Measurements from ENCODE around the gene EBI3.

DNA sequence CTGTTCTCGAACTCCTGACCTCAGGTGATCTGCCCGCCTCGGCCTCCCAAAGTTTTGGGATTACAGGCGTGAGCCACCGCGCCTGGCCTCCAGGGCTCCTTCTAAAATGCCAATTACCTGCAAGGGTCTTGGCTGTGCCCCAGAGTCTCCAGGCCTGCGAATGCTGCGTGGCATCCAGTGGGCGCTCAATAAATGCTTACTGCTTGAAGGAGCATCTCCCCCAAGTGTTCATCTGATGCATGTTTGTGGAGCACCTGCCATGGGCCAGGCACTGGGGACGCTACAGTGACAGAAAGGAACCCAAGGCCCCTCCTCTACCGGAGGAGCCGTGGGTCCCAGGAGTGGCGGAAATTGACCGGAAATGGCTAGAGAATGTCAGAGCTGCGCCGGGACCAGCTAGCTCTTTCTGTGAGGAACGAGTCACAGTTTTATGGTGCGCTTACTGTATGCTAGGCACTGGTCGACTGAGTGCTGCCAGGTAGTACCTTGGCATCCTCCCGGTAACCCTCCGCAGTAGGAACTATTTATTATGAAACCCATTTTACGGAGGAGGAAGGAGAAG is 32.7 kb upstream of the EBI3 start:
- TF ChIP-seq, protein P1, sequence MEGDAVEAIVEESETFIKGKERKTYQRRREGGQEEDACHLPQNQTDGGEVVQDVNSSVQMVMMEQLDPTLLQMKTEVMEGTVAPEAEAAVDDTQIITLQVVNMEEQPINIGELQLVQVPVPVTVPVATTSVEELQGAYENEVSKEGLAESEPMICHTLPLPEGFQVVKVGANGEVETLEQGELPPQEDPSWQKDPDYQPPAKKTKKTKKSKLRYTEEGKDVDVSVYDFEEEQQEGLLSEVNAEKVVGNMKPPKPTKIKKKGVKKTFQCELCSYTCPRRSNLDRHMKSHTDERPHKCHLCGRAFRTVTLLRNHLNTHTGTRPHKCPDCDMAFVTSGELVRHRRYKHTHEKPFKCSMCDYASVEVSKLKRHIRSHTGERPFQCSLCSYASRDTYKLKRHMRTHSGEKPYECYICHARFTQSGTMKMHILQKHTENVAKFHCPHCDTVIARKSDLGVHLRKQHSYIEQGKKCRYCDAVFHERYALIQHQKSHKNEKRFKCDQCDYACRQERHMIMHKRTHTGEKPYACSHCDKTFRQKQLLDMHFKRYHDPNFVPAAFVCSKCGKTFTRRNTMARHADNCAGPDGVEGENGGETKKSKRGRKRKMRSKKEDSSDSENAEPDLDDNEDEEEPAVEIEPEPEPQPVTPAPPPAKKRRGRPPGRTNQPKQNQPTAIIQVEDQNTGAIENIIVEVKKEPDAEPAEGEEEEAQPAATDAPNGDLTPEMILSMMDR (IDR thresholded peaks at IDR 0.05), result no peak
- no peak for TF ChIP-seq POLR2A (IDR thresholded peaks at IDR 0.05)

Measured in heart left ventricle (tissue), 13 donors.